Glutamatergic neuron (in vitro differentiated cells): Measurements from ENCODE around the gene PHF13. TPM values are rescaled to one million over a fixed set of nuclear protein-coding genes. Genes with fewer than 3 reads are reported as not detected.
A peak's percentile ranks its signal among the peaks of the same experiment; 100 is the strongest.

ENCODE experiments used
- DNase-seq: peaks from one replicate; pipeline ENCODE4 v3.0.0; 2022
- H3K27ac Mint-ChIP-seq: one replicate; pipeline ENCODE4 v1.8.0; 2020; ENCODE audit warnings: mild to moderate bottlenecking, mixed read lengths, inconsistent platforms; ENCODE audit not compliant: unreplicated experiment
- H3K27me3 Mint-ChIP-seq: one replicate; pipeline ENCODE4 v1.8.0; 2020; ENCODE audit warnings: mild to moderate bottlenecking, moderate library complexity, mixed read lengths, inconsistent platforms; ENCODE audit not compliant: unreplicated experiment
- H3K36me3 Mint-ChIP-seq: one replicate; pipeline ENCODE4 v1.8.0; 2020; ENCODE audit warnings: mild to moderate bottlenecking, mixed read lengths, inconsistent platforms; ENCODE audit not compliant: unreplicated experiment
- H3K4me1 Mint-ChIP-seq: one replicate; pipeline ENCODE4 v1.8.0; 2020; ENCODE audit warnings: mild to moderate bottlenecking, low read depth, mixed read lengths, inconsistent platforms; ENCODE audit not compliant: unreplicated experiment
- H3K4me3 Mint-ChIP-seq: one replicate; pipeline ENCODE4 v1.8.0; 2020; ENCODE audit warnings: mild to moderate bottlenecking, mixed read lengths, inconsistent platforms; ENCODE audit not compliant: unreplicated experiment
- H3K9me3 Mint-ChIP-seq: one replicate; pipeline ENCODE4 v1.8.0; 2020; ENCODE audit warnings: mild to moderate bottlenecking, moderate library complexity, mixed read lengths, inconsistent platforms; ENCODE audit not compliant: unreplicated experiment
- CTCF ChIP-seq: fragments of 200-600 bp; sonication (generic); IDR thresholded peaks from one replicate; pipeline ENCODE4 v1.5.0; 2021; ENCODE audit not compliant: partially characterized antibody, unreplicated experiment
- total RNA-seq: library from RNA; stranded (reverse); fragmentation: NEBNext Ultra II Directional; extraction: Animal tissue kit (Norgen Biotek cat#: 25700); gene quantifications from one replicate; pipeline ENCODE4 v1.2.1, GENCODE V29; 2021; ENCODE audit not compliant: unreplicated experiment

Gene PHF13
- total RNA-seq, 1 donor from 2014 or later: 13.2 TPM

- Mint-ChIP-seq H3K27me3 (peaks cover 10% of the 10 kb centered on the region), H3K4me1 (peaks cover 11% of the 10 kb centered on the region), H3K36me3 (no peaks in the 10 kb centered on the region), H3K4me3 (peak overlapping the region; percentile 95), H3K9me3 (peaks cover 10% of the 10 kb centered on the region), H3K27ac (no peak overlapping the region)
- TF ChIP-seq CTCF: no peak
- no peak for DNase-seq
Observed at GRCh38 chr1:6627031-6627430, 13.5 kb downstream of the PHF13 start.

GRCh38 chr1:6627841-6628545 lies 14.5 kb downstream of the PHF13 start:
- Mint-ChIP-seq H3K4me1 (peaks cover 11% of the 10 kb centered on the region), H3K27me3 (peaks cover 10% of the 10 kb centered on the region), H3K4me3 (peak overlapping the region; percentile 61), H3K36me3 (no peaks in the 10 kb centered on the region), H3K9me3 (peaks cover 10% of the 10 kb centered on the region), H3K27ac (peak overlapping the region; percentile 80)
- no peak for DNase-seq
- TF ChIP-seq CTCF: no peak

GRCh38 chr1:6628971-6629479 lies 15.5 kb downstream of the PHF13 start:
- H3K27ac Mint-ChIP-seq: no peak overlapping the region
- TF ChIP-seq CTCF: no peak
- H3K36me3 Mint-ChIP-seq: no peaks in the 10 kb centered on the region
- peaks cover 13% of the 10 kb centered on the region for H3K27me3 Mint-ChIP-seq
- no peak overlapping the region for H3K4me3 Mint-ChIP-seq
- no peak for DNase-seq
- peaks cover 7% of the 10 kb centered on the region for H3K9me3 Mint-ChIP-seq
- peaks cover 10% of the 10 kb centered on the region for H3K4me1 Mint-ChIP-seq

GRCh38 chr1:6630027-6630426 lies 16.5 kb downstream of the PHF13 start:
- Mint-ChIP-seq H3K27ac (no peak overlapping the region), H3K36me3 (no peaks in the 10 kb centered on the region), H3K4me1 (peaks cover 14% of the 10 kb centered on the region), H3K9me3 (peaks cover 10% of the 10 kb centered on the region), H3K4me3 (no peak overlapping the region), H3K27me3 (peaks cover 10% of the 10 kb centered on the region)
- no peak for DNase-seq
- TF ChIP-seq CTCF: no peak

- peaks cover 9% of the 10 kb centered on the region for H3K9me3 Mint-ChIP-seq
- peaks cover 10% of the 10 kb centered on the region for H3K27me3 Mint-ChIP-seq
- no peak overlapping the region for H3K27ac Mint-ChIP-seq
- no peak for TF ChIP-seq CTCF
- H3K4me3 Mint-ChIP-seq: no peak overlapping the region
- peaks cover 14% of the 10 kb centered on the region for H3K4me1 Mint-ChIP-seq
- no peaks in the 10 kb centered on the region for H3K36me3 Mint-ChIP-seq
- no peak for DNase-seq
Observed at GRCh38 chr1:6631058-6631457, 17.5 kb downstream of the PHF13 start.
